HFFc6 (cell line): ENCODE results near the gene EVI5. TPM values are rescaled to one million over a fixed set of nuclear protein-coding genes. Genes with fewer than 3 reads are reported as not detected.
"Not testable (repeated sequence)": the region's sequence is repeated elsewhere in the genome, so short reads cannot be mapped to it uniquely, and the experiment has no call there.

Experiments used
- DNase-seq: peaks from one replicate; pipeline ENCODE4 v3.0.0-alpha.2; 2018
- H3K27ac Mint-ChIP-seq: 2 replicates; pipeline ENCODE4 v1.8.0; 2020; ENCODE audit warnings: mild to moderate bottlenecking, mixed read lengths
- H3K27me3 Mint-ChIP-seq: 2 replicates; pipeline ENCODE4 v1.8.0; 2021; ENCODE audit warnings: mild to moderate bottlenecking, moderate library complexity, mixed read lengths; ENCODE audit not compliant: insufficient read depth
- H3K36me3 Mint-ChIP-seq: 2 replicates; pipeline ENCODE4 v1.8.0; 2021; ENCODE audit warnings: low read depth, mixed read lengths
- H3K4me1 Mint-ChIP-seq: 2 replicates; pipeline ENCODE4 v1.8.0; 2020; ENCODE audit warnings: low read depth, mixed read lengths
- H3K4me3 Mint-ChIP-seq: 2 replicates; pipeline ENCODE4 v1.8.0; 2020; ENCODE audit warnings: mild to moderate bottlenecking, moderate library complexity, mixed read lengths
- H3K9me3 Mint-ChIP-seq: 2 replicates; pipeline ENCODE4 v1.8.0; 2020; ENCODE audit warnings: mild to moderate bottlenecking, mixed read lengths
- CTCF ChIP-seq: fragments of 200-600 bp; sonication (generic); IDR thresholded peaks from 2 replicates; pipeline ENCODE4 v1.5.0; 2021; ENCODE audit warnings: antibody characterized with exemption, mild to moderate bottlenecking
- total RNA-seq, 6 experiments: library from RNA; stranded (reverse); fragmentation: NEBNext Ultra II Directional; extraction: Animal tissue kit (Norgen Biotek cat#: 25700); gene quantifications; 2 replicates in 1 of 6; 3 replicates in 5 of 6; pipeline ENCODE4 v1.2.3, GENCODE V29; 2021

Gene EVI5
- total RNA-seq, 6 experiments from 2014 or later: 31.7 to 43.7 (median 34.0) TPM

DNA sequence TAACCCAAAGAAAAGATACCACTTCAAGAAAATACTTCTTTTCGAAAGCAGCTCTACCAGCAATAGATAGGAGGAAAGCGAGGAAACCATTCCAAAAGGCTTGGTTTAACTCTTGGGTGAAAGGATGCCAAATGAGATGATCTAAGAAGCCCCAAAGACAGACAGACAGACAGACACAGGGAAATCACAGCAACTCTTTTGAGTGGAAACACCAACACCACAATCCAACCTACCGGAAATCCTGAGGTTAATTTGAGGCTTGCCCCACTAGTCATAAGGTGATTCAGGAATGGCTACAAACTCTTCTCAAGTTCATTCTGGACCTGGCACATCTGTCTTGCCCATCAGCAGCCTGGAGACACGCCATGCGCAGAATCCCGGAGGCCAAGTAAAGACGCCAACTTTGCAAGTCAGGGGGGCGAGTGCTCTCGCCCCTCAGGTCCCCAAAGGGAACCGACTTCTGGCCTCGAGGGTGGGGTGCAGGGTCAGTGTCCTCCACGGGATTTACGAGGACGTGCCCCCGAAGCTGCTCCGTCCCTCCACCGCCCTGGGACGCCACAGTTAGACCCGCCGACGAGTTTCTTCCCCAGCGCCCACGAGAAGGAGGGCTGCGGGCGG, 778 bp downstream of the EVI5 start:
- H3K9me3 Mint-ChIP-seq: no peaks in the 10 kb centered on the region
- H3K4me3 Mint-ChIP-seq: peak overlapping the region; percentile 94
- no peak for TF ChIP-seq CTCF
- H3K4me1 Mint-ChIP-seq: peaks cover 24% of the 10 kb centered on the region
- DNase-seq: peak; percentile 53
- peak overlapping the region; percentile 90 for H3K27ac Mint-ChIP-seq
- H3K36me3 Mint-ChIP-seq: no peaks in the 10 kb centered on the region
- H3K27me3 Mint-ChIP-seq: peaks cover 2% of the 10 kb centered on the region

DNA sequence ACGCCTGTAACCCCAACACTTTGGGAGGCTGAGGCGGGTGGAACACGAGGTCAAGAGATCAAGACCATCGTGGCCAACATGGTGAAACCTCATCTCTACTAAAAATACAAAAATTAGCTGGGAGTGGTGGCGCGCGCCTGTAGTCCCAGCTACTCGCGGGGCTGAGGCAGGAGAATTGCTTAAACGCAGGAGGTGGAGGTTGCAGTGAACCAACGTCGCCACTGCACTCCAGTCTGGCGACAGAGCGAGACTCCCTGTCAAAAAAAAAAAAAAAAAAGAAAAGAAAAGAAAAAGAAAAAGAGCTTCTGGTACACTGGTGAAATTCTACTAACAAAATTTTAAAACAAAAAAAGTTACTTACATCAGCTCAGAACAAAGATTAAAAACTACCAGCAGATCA, 1.4 kb downstream of the EVI5 start:
- Mint-ChIP-seq H3K4me1 (peaks cover 24% of the 10 kb centered on the region), H3K4me3 (peak overlapping the region; percentile 94), H3K27ac (peak overlapping the region; percentile 90)
- not testable (repeated sequence) for H3K9me3 Mint-ChIP-seq, H3K27me3 Mint-ChIP-seq, H3K36me3 Mint-ChIP-seq
- DNase-seq: peak; percentile 35

GRCh38 chr1:92778376-92778775, 6.5 kb downstream of the EVI5 start:
- H3K36me3 Mint-ChIP-seq: no peaks in the 10 kb centered on the region
- H3K4me1 Mint-ChIP-seq: peaks cover 6% of the 10 kb centered on the region; the same call in 1 of the 2 replicates
- no peaks in the 10 kb centered on the region for H3K9me3 Mint-ChIP-seq
- no peak overlapping the region for H3K27ac Mint-ChIP-seq
- DNase-seq: no peak
- no peak overlapping the region for H3K4me3 Mint-ChIP-seq
- H3K27me3 Mint-ChIP-seq: no peaks in the 10 kb centered on the region
- no peak for TF ChIP-seq CTCF

DNA sequence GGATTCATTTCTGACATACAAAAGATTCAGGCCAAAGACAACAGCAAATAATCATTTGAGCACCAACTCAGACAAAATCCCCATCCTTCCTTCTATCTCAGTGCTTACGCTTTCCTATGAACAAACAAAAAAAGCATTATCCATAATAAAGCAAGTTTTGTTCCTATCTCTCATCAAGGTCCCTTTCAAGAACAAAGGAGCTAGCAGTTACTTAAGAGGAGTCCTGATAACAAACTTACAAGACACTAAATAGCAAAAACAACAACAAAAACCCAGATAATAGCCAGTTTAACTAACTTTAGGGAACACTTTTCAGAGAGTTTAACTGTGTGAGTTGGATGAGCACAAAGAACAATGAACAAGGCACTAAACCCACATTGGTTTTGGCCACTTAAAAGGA, 10.5 kb downstream of the EVI5 start:
- H3K4me1 Mint-ChIP-seq: no peaks in the 10 kb centered on the region
- H3K36me3 Mint-ChIP-seq: peaks cover 6% of the 10 kb centered on the region
- no peak overlapping the region for H3K4me3 Mint-ChIP-seq
- no peak for TF ChIP-seq CTCF
- DNase-seq: no peak
- no peaks in the 10 kb centered on the region for H3K27me3 Mint-ChIP-seq
- H3K9me3 Mint-ChIP-seq: peaks cover 4% of the 10 kb centered on the region; the same call in 1 of the 2 replicates
- H3K27ac Mint-ChIP-seq: no peak overlapping the region

- not testable (repeated sequence) for H3K4me1 Mint-ChIP-seq, H3K27ac Mint-ChIP-seq, H3K9me3 Mint-ChIP-seq, DNase-seq, H3K27me3 Mint-ChIP-seq, H3K36me3 Mint-ChIP-seq, H3K4me3 Mint-ChIP-seq
These were observed 11.2 kb downstream of the EVI5 start for GRCh38 chr1:92773749-92774148.

DNA sequence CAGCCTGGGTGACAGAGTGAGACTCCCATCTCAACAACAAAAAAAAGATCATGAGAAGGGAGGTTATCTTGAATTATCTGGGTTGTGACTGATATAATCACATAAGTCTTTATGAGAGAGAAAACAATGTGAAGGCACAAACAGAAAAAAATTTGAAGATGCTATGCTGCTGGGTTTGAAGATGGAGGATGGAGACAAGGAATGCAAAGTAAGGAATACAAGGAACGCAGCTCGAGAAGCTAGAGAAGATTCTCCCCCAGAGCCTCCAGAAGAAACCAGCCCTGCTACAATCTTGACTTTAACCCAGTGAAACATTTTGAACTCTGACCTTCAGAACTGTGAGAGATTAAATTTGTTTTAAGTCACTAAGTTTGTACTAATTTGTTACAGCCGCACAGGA, 15.1 kb downstream of the EVI5 start:
- Mint-ChIP-seq H3K27ac (no peak overlapping the region), H3K4me3 (no peak overlapping the region), H3K27me3 (no peaks in the 10 kb centered on the region), H3K4me1 (no peaks in the 10 kb centered on the region), H3K36me3 (peaks cover 17% of the 10 kb centered on the region), H3K9me3 (peaks cover 9% of the 10 kb centered on the region)
- TF ChIP-seq CTCF: no peak
- DNase-seq: no peak

DNA sequence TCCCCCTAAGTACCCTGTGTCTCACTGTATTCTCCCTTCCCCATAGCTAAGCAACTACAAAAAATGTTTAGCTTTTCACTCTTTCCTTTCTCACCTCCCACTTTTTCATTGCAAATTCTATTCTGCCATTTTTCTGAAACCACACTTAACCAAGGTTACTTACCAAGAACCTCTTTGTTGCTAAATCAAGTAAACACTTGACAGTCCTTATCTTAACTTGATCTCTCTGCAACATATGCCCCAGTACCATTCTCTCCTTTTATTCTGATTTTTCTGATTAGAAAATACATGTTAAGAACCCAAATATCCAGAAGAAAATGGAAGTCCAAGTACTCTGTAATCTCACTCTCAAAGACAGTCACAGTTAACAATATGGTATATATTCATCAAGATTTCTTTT, 16.0 kb downstream of the EVI5 start:
- Mint-ChIP-seq H3K27me3 (no peaks in the 10 kb centered on the region), H3K36me3 (peaks cover 17% of the 10 kb centered on the region), H3K4me3 (no peak overlapping the region), H3K27ac (no peak overlapping the region), H3K4me1 (no peaks in the 10 kb centered on the region), H3K9me3 (peaks cover 9% of the 10 kb centered on the region)
- no peak for TF ChIP-seq CTCF
- no peak for DNase-seq
